H1 (cell line): ENCODE results near the gene PXT1. TPM values are rescaled to one million over a fixed set of nuclear protein-coding genes. Genes with fewer than 3 reads are reported as not detected.
A peak's percentile ranks its signal among the peaks of the same experiment; 100 is the strongest.

Experiments
- CTCF ChIA-PET: fragments of 300-600 bp; sonication (Branson Sonifier 250); formaldehyde crosslinking; loops from one replicate; lab custom pipeline; 2021; ENCODE audit not compliant: partially characterized antibody; lab: Charles Lee
- POLR2A ChIA-PET: fragments of 300-600 bp; sonication (Branson Sonifier 250); formaldehyde crosslinking; loops from one replicate; lab custom pipeline; 2021; ENCODE audit warnings: inconsistent platforms; ENCODE audit not compliant: partially characterized antibody; lab: Charles Lee
- DNase-seq, 2 experiments: peaks; one replicate each; pipeline versions ENCODE4 v3.0.0 to v3.0.0-alpha.2; 2010 to 2022; ENCODE audit warnings: low spot score in 2 of 2, low read depth in 1 of 2, mixed read lengths in 1 of 2
- FAIRE-seq: peaks from 2 replicates; lab custom pipeline; 2011; peaks lifted over from hg19 to GRCh38; lab: Jason Lieb, UNC
- H2AFZ ChIP-seq: 2 replicates; pipeline ENCODE4 v1.8.1; 2012; ENCODE audit warnings: low read length, inconsistent platforms
- H2AK5ac ChIP-seq: 2 replicates; pipeline ENCODE4 v1.6.1; 2013; ENCODE audit warnings: low read depth, low read length
- H2BK120ac ChIP-seq: replicated peaks from 2 replicates; pipeline ENCODE3; 2013; ENCODE audit warnings: low read depth, low read length, inconsistent platforms
- H2BK12ac ChIP-seq: 2 replicates; pipeline ENCODE4 v1.6.1; 2013; ENCODE audit warnings: low read depth, low read length
- H2BK15ac ChIP-seq: 2 replicates; pipeline ENCODE4 v1.6.1; 2013; ENCODE audit warnings: low read length
- H2BK20ac ChIP-seq: 2 replicates; pipeline ENCODE4 v1.6.1; 2013; ENCODE audit warnings: low read length
- H2BK5ac ChIP-seq: 2 replicates; pipeline ENCODE4 v1.6.1; 2013; ENCODE audit warnings: low read depth, low read length
- H3K14ac ChIP-seq: 2 replicates; pipeline ENCODE4 v1.6.1; 2013; ENCODE audit warnings: inconsistent platforms; ENCODE audit not compliant: insufficient read length
- H3K18ac ChIP-seq: 2 replicates; pipeline ENCODE4 v1.6.1; 2013; ENCODE audit warnings: low read length; ENCODE audit errors: extremely low read depth
- H3K23ac ChIP-seq: 2 replicates; pipeline ENCODE4 v1.6.1; 2013; ENCODE audit warnings: inconsistent platforms; ENCODE audit not compliant: insufficient read length
- H3K23me2 ChIP-seq: 2 replicates; pipeline ENCODE4 v1.6.1; 2013; ENCODE audit warnings: low read depth, low read length
- H3K27ac ChIP-seq: 2 replicates; pipeline ENCODE4 v1.6.1; 2011; ENCODE audit warnings: low read depth, low read length, inconsistent platforms
- H3K27me3 ChIP-seq, 4 experiments: replicated peaks in 1 of 4; 1 replicate in 1 of 4; 2 replicates in 3 of 4; pipeline versions ENCODE4 v1.6.1 to v1.8.1; 2011 to 2013; ENCODE audit warnings: low read length in 3 of 4, mild to moderate bottlenecking in 3 of 4, inconsistent platforms in 2 of 4, mixed read lengths in 2 of 4, moderate library complexity in 1 of 4; ENCODE audit not compliant: control insufficient read depth in 3 of 4, insufficient read depth in 3 of 4; ENCODE audit errors: extremely low read depth in 1 of 4
- H3K36me3 ChIP-seq, 4 experiments: 2 replicates each; pipeline versions ENCODE4 v1.6.1 to v1.8.1; 2011 to 2013; ENCODE audit warnings: mild to moderate bottlenecking in 4 of 4, low read length in 3 of 4, moderate library complexity in 2 of 4, control low read depth in 1 of 4, inconsistent platforms in 1 of 4; ENCODE audit not compliant: insufficient read depth in 4 of 4, control insufficient read depth in 2 of 4
- H3K4ac ChIP-seq: replicated peaks from 2 replicates; pipeline ENCODE3; 2013; ENCODE audit warnings: low read length, low read depth, mixed read lengths, inconsistent platforms; ENCODE audit not compliant: insufficient read length
- H3K4me1 ChIP-seq, 4 experiments: replicated peaks in 1 of 4; 1 replicate in 1 of 4; 2 replicates in 3 of 4; pipeline versions ENCODE4 v1.6.1 to v1.8.1; 2011 to 2013; ENCODE audit warnings: low read length in 3 of 4, inconsistent platforms in 2 of 4, mixed read lengths in 1 of 4; ENCODE audit not compliant: insufficient read depth in 4 of 4, control insufficient read depth in 3 of 4
- H3K4me2 ChIP-seq, 2 experiments: 2 replicates each; pipeline versions ENCODE4 v1.6.1 to v1.8.1; 2011 to 2013; ENCODE audit warnings: low read depth in 2 of 2, low read length in 2 of 2, control low read depth in 1 of 2, inconsistent platforms in 1 of 2, mild to moderate bottlenecking in 1 of 2; ENCODE audit not compliant: insufficient read depth in 1 of 2
- H3K4me3 ChIP-seq, 4 experiments: fragments of 200-600, 300-600 bp in 1 of 4; sonication (generic), shearing (Covaris generic), sonication (Bioruptor Twin) in 1 of 4; 2 replicates each; pipeline versions ENCODE4 v1.5.1 to v1.8.1; 2011 to 2016; ENCODE audit warnings: low read length in 4 of 4, low read depth in 3 of 4, control low read depth in 2 of 4, inconsistent platforms in 2 of 4, mild to moderate bottlenecking in 2 of 4, mixed read lengths in 1 of 4, moderate library complexity in 1 of 4; ENCODE audit not compliant: insufficient read depth in 2 of 4; ENCODE audit errors: extremely low read depth in 1 of 4
- H3K56ac ChIP-seq: replicated peaks from 2 replicates; pipeline ENCODE3; 2013; ENCODE audit warnings: low read depth, mild to moderate bottlenecking, mixed read lengths, low read length, inconsistent platforms; ENCODE audit not compliant: insufficient read length
- H3K79me1 ChIP-seq: 2 replicates; pipeline ENCODE4 v1.6.1; 2013; ENCODE audit warnings: low read depth, low read length, control low read depth
- H3K79me2 ChIP-seq, 2 experiments: 2 replicates each; pipeline versions ENCODE4 v1.6.1 to v1.8.1; 2012 to 2013; ENCODE audit warnings: low read length in 2 of 2, mild to moderate bottlenecking in 2 of 2, inconsistent platforms in 1 of 2; ENCODE audit not compliant: insufficient read depth in 2 of 2, control insufficient read depth in 1 of 2
- H3K9ac ChIP-seq, 4 experiments: replicated peaks in 1 of 4; 1 replicate in 1 of 4; 2 replicates in 3 of 4; pipeline versions ENCODE4 v1.6.1 to v1.8.1; 2011 to 2013; ENCODE audit warnings: low read depth in 3 of 4, low read length in 3 of 4, control low read depth in 2 of 4, mild to moderate bottlenecking in 2 of 4, moderate library complexity in 2 of 4, inconsistent platforms in 1 of 4; ENCODE audit errors: extremely low read depth in 1 of 4
- H3K9me3 ChIP-seq, 2 experiments: 2 replicates each; pipeline versions ENCODE4 v1.6.1 to v1.8.1; 2012 to 2013; ENCODE audit warnings: mild to moderate bottlenecking in 2 of 2, moderate library complexity in 2 of 2, control low read depth in 1 of 2, inconsistent platforms in 1 of 2, low read depth in 1 of 2, low read length in 1 of 2, mixed read lengths in 1 of 2; ENCODE audit not compliant: insufficient read depth in 2 of 2
- H4K20me1 ChIP-seq, 2 experiments: replicated peaks in 1 of 2; 2 replicates each; pipeline versions ENCODE3 to v1.8.1; 2011 to 2013; ENCODE audit warnings: inconsistent platforms in 2 of 2, low read length in 2 of 2, mild to moderate bottlenecking in 1 of 2; ENCODE audit not compliant: insufficient read depth in 2 of 2, control insufficient read depth in 1 of 2
- H4K5ac ChIP-seq: 2 replicates; pipeline ENCODE4 v1.6.1; 2013; ENCODE audit warnings: low read length, low read depth, mixed read lengths, inconsistent platforms; ENCODE audit not compliant: insufficient read length
- H4K8ac ChIP-seq: 2 replicates; pipeline ENCODE4 v1.8.0; 2013; ENCODE audit warnings: mild to moderate bottlenecking, moderate library complexity, low read length, inconsistent platforms; ENCODE audit not compliant: insufficient read depth; ENCODE audit errors: extremely low read depth
- H4K91ac ChIP-seq: replicated peaks from 2 replicates; pipeline ENCODE3; 2013; ENCODE audit warnings: low read length, mixed read lengths, inconsistent platforms; ENCODE audit not compliant: insufficient read length
- CREB1 ChIP-seq: IDR thresholded peaks from 2 replicates; pipeline ENCODE4 v1.6.1; 2012; ENCODE audit warnings: inconsistent platforms
- EGR1 ChIP-seq: IDR thresholded peaks from 2 replicates; pipeline ENCODE4 v1.6.1; 2011; ENCODE audit warnings: low read depth, low read length, borderline replicate concordance
- GTF2F1 ChIP-seq: IDR thresholded peaks from 2 replicates; pipeline ENCODE4 v1.6.1; 2012; ENCODE audit warnings: low read depth, low read length, improper control_type of control experiment, borderline replicate concordance
- POLR2AphosphoS5 ChIP-seq: IDR thresholded peaks from 2 replicates; pipeline ENCODE4 v1.6.1; 2011; ENCODE audit warnings: low read depth, low read length
- TBP ChIP-seq: IDR thresholded peaks from 2 replicates; pipeline ENCODE4 v1.6.1; 2011; ENCODE audit warnings: low read depth, low read length, improper control_type of control experiment
- WGBS, 2 experiments: shearing (Covaris generic) in 1 of 2; methylation state at CpG; one replicate each; pipeline versions ENCODE4 v1.1.6 to v1.1.7; 2013 to 2015; ENCODE audit warnings: low lambda C conversion rate in 2 of 2, mixed read lengths in 2 of 2, inconsistent platforms in 1 of 2, low coverage in 1 of 2, missing lambda C conversion rate in 1 of 2; ENCODE audit not compliant: insufficient replicate concordance in 2 of 2, insufficient coverage in 1 of 2, insufficient read length in 1 of 2; ENCODE audit errors: extremely low coverage in 1 of 2, missing lambda C conversion rate in 1 of 2; 5-methylcytosine and 5-hydroxymethylcytosine counted together
- polyA plus RNA-seq, 7 experiments: library from polyadenylated mRNA; depleted of rRNA in 3 of 7; stranded (reverse) in 5 of 7; unstranded in 2 of 7; fragments of >200 nt in 5 of 7; fragments of 200-250 nt in 2 of 7; gene quantifications; 1 replicate in 5 of 7; 2 replicates in 1 of 7; 4 replicates in 1 of 7; pipeline versions ENCODE4 v1.2.1 to v1.2.3, GENCODE V29; 2011 to 2013; ENCODE audit warnings: missing spikeins in 2 of 7, mixed read lengths in 2 of 7
- total RNA-seq: library from RNA; stranded (reverse); fragmentation: NEBNext Ultra II Directional; extraction: Animal tissue kit (Norgen Biotek cat#: 25700); gene quantifications from 2 replicates; pipeline ENCODE4 v1.2.1, GENCODE V29; 2021

PXT1 gene
- total and polyA plus RNA-seq, 2 of the 8 experiments (the other 6 are each of a cell fraction or from before 2014, with no cell fraction given): 0.06 TPM; not detected in 1

DNA sequence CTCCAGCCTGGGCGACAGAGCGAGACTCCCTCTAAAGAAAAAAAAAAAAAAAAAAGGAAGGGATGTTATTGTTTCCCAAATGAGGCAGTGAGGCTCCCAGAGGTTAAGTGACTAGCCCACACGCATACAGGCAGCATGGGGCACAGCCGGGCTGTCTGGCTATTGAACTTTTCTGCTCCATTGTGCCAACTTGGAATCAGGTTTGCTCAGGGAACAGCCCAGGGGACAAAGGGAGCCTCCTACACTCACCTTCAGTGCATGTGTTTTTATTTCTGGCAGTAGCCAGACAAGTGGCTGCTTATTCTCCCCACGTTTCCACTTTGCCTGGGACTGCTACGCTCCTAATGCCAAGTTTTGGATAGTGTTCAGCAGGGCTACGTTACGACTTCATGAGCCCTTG lies 65.9 kb downstream of the PXT1 start:
- Histone ChIP-seq H3K4me3 (no peak overlapping the region), H3K4me1 (peaks cover 0 to 10% (median 4%) of the 10 kb centered on the region in 4 experiments; a peak in 3 of 7 replicates), H3K4me2 (peak overlapping the region in 1 of 2 experiments; percentile 24; a peak in 1 of 4 replicates), H3K4ac (peak overlapping the region; percentile 30), H3K23me2 (no peaks in the 10 kb centered on the region; the same call in 1 of the 2 replicates), H3K27me3 (no peaks in the 10 kb centered on the region), H2BK120ac (no peak overlapping the region), H3K23ac (no peak overlapping the region), H2BK20ac (peak overlapping the region; percentile 86; the same call in 1 of the 2 replicates), H3K14ac (no peak overlapping the region), H3K27ac (no peak overlapping the region), H2AFZ (no peak overlapping the region), H3K79me1 (no peaks in the 10 kb centered on the region), H3K9me3 (no peaks in the 10 kb centered on the region), H4K8ac (no peak overlapping the region), H2AK5ac (no peak overlapping the region), H3K9ac (no peak overlapping the region), H2BK12ac (0 out of 2 replicates have a peak overlapping the region, but pooled peaks have one; percentile 27), H3K79me2 (no peaks in the 10 kb centered on the region), H4K91ac (peak overlapping the region; percentile 48), H4K20me1 (no peaks in the 10 kb centered on the region), H3K56ac (no peak overlapping the region), H3K18ac (peak overlapping the region; percentile 19), H2BK15ac (no peak overlapping the region), H3K36me3 (no peaks in the 10 kb centered on the region), H4K5ac (no peak overlapping the region), H2BK5ac (no peak overlapping the region)
- ChIA-PET POLR2A (no interaction called here), CTCF (no interaction called here)
- FAIRE-seq: no peak
- peak; percentile 70; the same call in 1 of the 2 replicates for TF ChIP-seq TBP
- TF ChIP-seq EGR1: no peak
- TF ChIP-seq GTF2F1: no peak
- no peak for TF ChIP-seq CREB1
- no peak for TF ChIP-seq POLR2AphosphoS5
- 58% methylated on average over 6 of the region's 8 CpGs; no CpG with 5 or more reads in 1 of the 2 experiments for WGBS, 2 experiments
- no peak for DNase-seq
